Measurements from ENCODE around the gene SSH2.
"Not testable (repeated sequence)": the region's sequence is repeated elsewhere in the genome, so short reads cannot be mapped to it uniquely, and the experiment has no call there.

Gene SSH2

DNA sequence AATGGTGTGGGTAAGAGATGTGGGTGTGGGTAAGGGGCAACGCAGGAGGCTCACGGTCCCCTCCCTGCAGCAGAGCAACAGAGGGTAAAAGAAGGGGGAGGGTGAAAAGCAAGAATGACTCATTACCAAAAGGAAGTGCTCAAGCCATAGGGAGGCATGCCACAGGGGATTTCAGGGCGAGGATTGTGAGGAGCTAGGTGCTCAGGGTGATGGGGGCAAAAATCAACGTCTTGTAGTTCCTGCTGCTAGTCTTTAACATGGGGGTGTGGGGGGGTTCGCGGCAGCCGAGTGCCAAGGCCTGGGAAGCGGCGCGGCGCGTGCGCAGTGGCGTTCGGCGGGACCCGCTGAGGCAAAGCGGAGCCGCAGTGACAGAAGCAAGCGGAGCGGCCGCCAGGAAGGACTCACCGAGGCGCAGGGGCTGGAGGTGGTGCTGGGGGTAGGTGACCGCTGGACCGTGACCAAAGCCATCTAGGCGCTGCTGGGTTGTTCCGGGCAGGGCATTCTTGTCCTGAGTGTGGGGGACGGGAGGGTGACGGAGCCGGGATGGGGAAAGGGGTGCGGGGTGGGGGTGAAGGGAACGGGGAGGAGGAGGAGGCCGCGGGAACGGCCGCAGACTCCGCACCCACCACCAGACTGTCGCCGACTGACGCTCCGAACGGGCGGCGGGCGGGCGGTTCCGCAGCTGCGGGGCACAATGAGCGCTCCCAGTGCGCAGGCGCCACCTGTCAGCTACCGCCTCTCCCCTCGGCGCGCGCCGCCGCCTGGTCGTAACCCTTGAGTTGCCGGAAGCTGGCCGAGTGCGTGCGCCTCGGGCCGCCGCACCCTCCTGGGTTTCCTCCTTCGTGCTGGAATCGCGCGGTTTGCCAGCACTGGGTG is at the start of gene SSH2:
Gene SSH2, minus strand, starts transcription at position 696 of the 876 bp plus-strand sequence. Its CDS starts 228 bp downstream, at position 468.
- peaks cover 8% of the 10 kb centered on the region for H3K4me1 ChIP-seq (ENCODE audit: control insufficient read depth, insufficient read depth, low read length)

GRCh38 chr17:29977836-29978235 is 47.8 kb upstream of the SSH2 start:
- H3K4me3 ChIP-seq (ENCODE audit: low read depth, low read length) = no peak overlapping the region
- H3K9ac ChIP-seq (ENCODE audit: low read depth, low read length) = no peak overlapping the region
- H3K9me3 ChIP-seq (ENCODE audit: control insufficient read depth, insufficient read depth, low read length) = no peaks in the 10 kb centered on the region
- H3K36me3 ChIP-seq (ENCODE audit: control insufficient read depth, insufficient read depth, low read length) = no peaks in the 10 kb centered on the region
- H3K4me1 ChIP-seq (ENCODE audit: control insufficient read depth, insufficient read depth, low read length) = no peaks in the 10 kb centered on the region
- H3K27me3 ChIP-seq (ENCODE audit: control insufficient read depth, insufficient read depth, low read length) = no peaks in the 10 kb centered on the region

More for the DNA sequence above, at the start of gene SSH2:
- Histone ChIP-seq H3K27me3 (ENCODE audit: control insufficient read depth, insufficient read depth, low read length) (no peaks in the 10 kb centered on the region), H3K9ac (ENCODE audit: low read depth, low read length) (peak within 1 kb of the TSS; percentile 63), H3K9me3 (ENCODE audit: control insufficient read depth, insufficient read depth, low read length) (no peaks in the 10 kb centered on the region), H3K4me3 (ENCODE audit: low read depth, low read length) (peak within 1 kb of the TSS; percentile 93), H3K36me3 (ENCODE audit: control insufficient read depth, insufficient read depth, low read length) (no peaks in the 10 kb centered on the region)

GRCh38 chr17:29973005-29973404 is 43.0 kb upstream of the SSH2 start:
- Histone ChIP-seq H3K27me3 (ENCODE audit: control insufficient read depth, insufficient read depth, low read length) (no peaks in the 10 kb centered on the region), H3K9me3 (ENCODE audit: control insufficient read depth, insufficient read depth, low read length) (no peaks in the 10 kb centered on the region), H3K36me3 (ENCODE audit: control insufficient read depth, insufficient read depth, low read length) (no peaks in the 10 kb centered on the region), H3K4me3 (ENCODE audit: low read depth, low read length) (no peak overlapping the region), H3K4me1 (ENCODE audit: control insufficient read depth, insufficient read depth, low read length) (no peaks in the 10 kb centered on the region), H3K9ac (ENCODE audit: low read depth, low read length) (no peak overlapping the region)

GRCh38 chr17:29972277-29972676 is 42.2 kb upstream of the SSH2 start:
- no peaks in the 10 kb centered on the region for H3K36me3 ChIP-seq (ENCODE audit: control insufficient read depth, insufficient read depth, low read length)
- no peak overlapping the region for H3K9ac ChIP-seq (ENCODE audit: low read depth, low read length)
- H3K27me3 ChIP-seq (ENCODE audit: control insufficient read depth, insufficient read depth, low read length) = no peaks in the 10 kb centered on the region
- H3K9me3 ChIP-seq (ENCODE audit: control insufficient read depth, insufficient read depth, low read length) = no peaks in the 10 kb centered on the region
- H3K4me1 ChIP-seq (ENCODE audit: control insufficient read depth, insufficient read depth, low read length) = no peaks in the 10 kb centered on the region
- H3K4me3 ChIP-seq (ENCODE audit: low read depth, low read length) = no peak overlapping the region

DNA sequence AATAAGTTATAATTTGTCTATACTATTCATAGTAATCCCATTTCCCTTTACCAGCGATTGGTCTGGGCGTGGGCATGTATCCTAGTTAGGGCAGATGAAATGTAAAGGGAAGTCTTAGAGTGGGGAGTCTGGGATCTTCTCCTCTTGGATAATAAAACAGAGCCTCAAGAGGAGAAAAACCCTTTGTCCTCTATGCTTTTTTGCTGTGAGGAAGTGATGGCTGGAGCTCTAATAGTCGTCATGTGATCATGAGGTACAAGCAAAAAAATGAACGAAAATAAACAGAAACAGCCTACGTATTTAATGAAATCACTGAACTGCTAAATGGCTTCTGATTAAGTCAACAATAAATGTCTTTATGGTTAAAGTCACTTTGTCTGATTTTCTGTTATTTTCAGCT is 38.2 kb upstream of the SSH2 start:
- Histone ChIP-seq H3K36me3 (ENCODE audit: control insufficient read depth, insufficient read depth, low read length) (no peaks in the 10 kb centered on the region), H3K9ac (ENCODE audit: low read depth, low read length) (no peak overlapping the region), H3K4me3 (ENCODE audit: low read depth, low read length) (no peak overlapping the region), H3K9me3 (ENCODE audit: control insufficient read depth, insufficient read depth, low read length) (no peaks in the 10 kb centered on the region), H3K4me1 (ENCODE audit: control insufficient read depth, insufficient read depth, low read length) (no peaks in the 10 kb centered on the region), H3K27me3 (ENCODE audit: control insufficient read depth, insufficient read depth, low read length) (no peaks in the 10 kb centered on the region)

- H3K9ac ChIP-seq (ENCODE audit: low read depth, low read length) = no peak overlapping the region
- H3K36me3 ChIP-seq (ENCODE audit: control insufficient read depth, insufficient read depth, low read length) = no peaks in the 10 kb centered on the region
- H3K4me3 ChIP-seq (ENCODE audit: low read depth, low read length) = no peak overlapping the region
- no peaks in the 10 kb centered on the region for H3K4me1 ChIP-seq (ENCODE audit: control insufficient read depth, insufficient read depth, low read length)
- H3K9me3 ChIP-seq (ENCODE audit: control insufficient read depth, insufficient read depth, low read length) = no peaks in the 10 kb centered on the region
- no peaks in the 10 kb centered on the region for H3K27me3 ChIP-seq (ENCODE audit: control insufficient read depth, insufficient read depth, low read length)
Measured at GRCh38 chr17:29962656-29963055, 32.6 kb upstream of the SSH2 start.

GRCh38 chr17:29959658-29960337 is 29.8 kb upstream of the SSH2 start:
- Histone ChIP-seq H3K27me3 (ENCODE audit: control insufficient read depth, insufficient read depth, low read length) (no peaks in the 10 kb centered on the region), H3K9ac (ENCODE audit: low read depth, low read length) (no peak overlapping the region), H3K36me3 (ENCODE audit: control insufficient read depth, insufficient read depth, low read length) (no peaks in the 10 kb centered on the region), H3K4me3 (ENCODE audit: low read depth, low read length) (no peak overlapping the region), H3K9me3 (ENCODE audit: control insufficient read depth, insufficient read depth, low read length) (no peaks in the 10 kb centered on the region), H3K4me1 (ENCODE audit: control insufficient read depth, insufficient read depth, low read length) (no peaks in the 10 kb centered on the region)

GRCh38 chr17:29958947-29959657 is 29.1 kb upstream of the SSH2 start:
- Histone ChIP-seq H3K27me3 (ENCODE audit: control insufficient read depth, insufficient read depth, low read length) (no peaks in the 10 kb centered on the region), H3K9ac (ENCODE audit: low read depth, low read length) (no peak overlapping the region), H3K4me3 (ENCODE audit: low read depth, low read length) (no peak overlapping the region), H3K9me3 (ENCODE audit: control insufficient read depth, insufficient read depth, low read length) (no peaks in the 10 kb centered on the region), H3K4me1 (ENCODE audit: control insufficient read depth, insufficient read depth, low read length) (no peaks in the 10 kb centered on the region), H3K36me3 (ENCODE audit: control insufficient read depth, insufficient read depth, low read length) (no peaks in the 10 kb centered on the region)

DNA sequence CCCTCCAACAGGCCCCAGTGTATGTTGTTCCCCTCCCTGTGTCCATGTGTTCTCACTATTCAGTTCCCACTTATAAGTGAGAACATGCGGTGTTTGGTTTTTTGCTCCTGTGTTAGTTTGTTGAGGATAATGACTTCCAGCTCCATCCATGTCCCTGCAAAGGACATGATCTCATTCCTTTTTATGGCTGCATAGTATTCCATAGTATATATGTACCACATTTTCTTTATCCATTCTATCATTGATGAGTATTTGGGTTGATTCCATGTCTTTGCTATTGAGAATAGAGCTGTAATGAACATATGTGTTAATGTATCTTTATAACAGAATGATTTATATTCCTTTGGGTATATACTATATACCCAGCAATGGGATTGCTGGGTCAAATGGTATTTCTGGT is 27.5 kb upstream of the SSH2 start:
- not testable (repeated sequence) for H3K4me3 ChIP-seq (ENCODE audit: low read depth, low read length); H3K9ac ChIP-seq (ENCODE audit: low read depth, low read length); H3K9me3 ChIP-seq (ENCODE audit: control insufficient read depth, insufficient read depth, low read length); H3K27me3 ChIP-seq (ENCODE audit: control insufficient read depth, insufficient read depth, low read length); H3K36me3 ChIP-seq (ENCODE audit: control insufficient read depth, insufficient read depth, low read length); H3K4me1 ChIP-seq (ENCODE audit: control insufficient read depth, insufficient read depth, low read length)

GRCh38 chr17:29956225-29956624 is 26.2 kb upstream of the SSH2 start:
- Histone ChIP-seq H3K4me1 (ENCODE audit: control insufficient read depth, insufficient read depth, low read length) (no peaks in the 10 kb centered on the region), H3K9me3 (ENCODE audit: control insufficient read depth, insufficient read depth, low read length) (no peaks in the 10 kb centered on the region), H3K9ac (ENCODE audit: low read depth, low read length) (no peak overlapping the region), H3K27me3 (ENCODE audit: control insufficient read depth, insufficient read depth, low read length) (no peaks in the 10 kb centered on the region), H3K36me3 (ENCODE audit: control insufficient read depth, insufficient read depth, low read length) (no peaks in the 10 kb centered on the region), H3K4me3 (ENCODE audit: low read depth, low read length) (no peak overlapping the region)

DNA sequence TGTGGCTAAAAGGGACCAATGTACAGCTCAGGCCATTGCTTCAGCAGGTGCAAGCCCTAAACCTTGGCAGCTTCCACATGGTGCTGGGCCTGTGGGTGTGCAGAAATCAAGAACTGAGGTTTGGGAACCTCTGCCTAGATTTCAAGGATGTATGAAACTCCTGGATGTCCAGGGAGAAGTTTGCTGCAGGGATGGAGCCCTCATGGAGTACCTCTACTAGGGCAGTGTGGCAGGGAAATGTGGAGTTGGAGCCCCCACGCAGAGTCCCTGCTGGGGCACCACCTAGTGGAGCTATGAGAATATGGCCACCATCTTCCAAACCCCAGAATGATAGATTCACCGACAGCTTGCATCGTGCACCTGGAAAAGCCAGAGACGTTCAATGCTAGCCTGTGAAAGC is 24.4 kb upstream of the SSH2 start:
- H3K9me3 ChIP-seq (ENCODE audit: control insufficient read depth, insufficient read depth, low read length) = no peaks in the 10 kb centered on the region
- H3K27me3 ChIP-seq (ENCODE audit: control insufficient read depth, insufficient read depth, low read length) = no peaks in the 10 kb centered on the region
- no peaks in the 10 kb centered on the region for H3K4me1 ChIP-seq (ENCODE audit: control insufficient read depth, insufficient read depth, low read length)
- no peak overlapping the region for H3K4me3 ChIP-seq (ENCODE audit: low read depth, low read length)
- no peak overlapping the region for H3K9ac ChIP-seq (ENCODE audit: low read depth, low read length)
- H3K36me3 ChIP-seq (ENCODE audit: control insufficient read depth, insufficient read depth, low read length) = no peaks in the 10 kb centered on the region

Measured in iPS-15b (cell line).